ACC112 (cell line): Measurements from ENCODE around the gene MSANTD1.

Experiments used
- H2AFZ ChIP-seq: fragments of 200-600 bp; sonication (generic); one replicate; pipeline ENCODE4 v1.6.0; 2017; ENCODE audit warnings: antibody characterized with exemption, low read length; ENCODE audit not compliant: unreplicated experiment
- H3K27ac ChIP-seq: fragments of 200-600 bp; sonication (generic); 2 replicates; pipeline ENCODE4 v1.5.1; 2014; ENCODE audit warnings: low read depth, mild to moderate bottlenecking, antibody characterized with exemption, low read length, moderate library complexity
- H3K27me3 ChIP-seq: fragments of 200-600 bp; sonication (generic); 2 replicates; pipeline ENCODE4 v1.6.1; 2014; ENCODE audit warnings: mild to moderate bottlenecking, antibody characterized with exemption, low read length, moderate library complexity, mixed read lengths; ENCODE audit not compliant: insufficient read depth
- H3K36me3 ChIP-seq: fragments of 200-600 bp; sonication (generic); 2 replicates; pipeline ENCODE4 v1.6.1; 2016; ENCODE audit warnings: mild to moderate bottlenecking, antibody characterized with exemption, low read length, moderate library complexity, mixed read lengths; ENCODE audit not compliant: insufficient read depth
- H3K4me1 ChIP-seq: fragments of 200-600 bp; sonication (generic); one replicate; pipeline ENCODE4 v1.6.1; 2016; ENCODE audit warnings: low read length, mixed read lengths; ENCODE audit not compliant: insufficient read depth, unreplicated experiment, control insufficient read depth
- H3K4me3 ChIP-seq: fragments of 200-600 bp; sonication (generic); 2 replicates; pipeline ENCODE4 v1.5.1; 2014; ENCODE audit warnings: mild to moderate bottlenecking, low read depth, low read length
- H3K79me2 ChIP-seq: fragments of 200-600 bp; sonication (generic); one replicate; pipeline ENCODE4 v1.6.0; 2016; ENCODE audit warnings: low read length; ENCODE audit not compliant: control insufficient read depth, unreplicated experiment, insufficient read depth

MSANTD1 gene

DNA sequence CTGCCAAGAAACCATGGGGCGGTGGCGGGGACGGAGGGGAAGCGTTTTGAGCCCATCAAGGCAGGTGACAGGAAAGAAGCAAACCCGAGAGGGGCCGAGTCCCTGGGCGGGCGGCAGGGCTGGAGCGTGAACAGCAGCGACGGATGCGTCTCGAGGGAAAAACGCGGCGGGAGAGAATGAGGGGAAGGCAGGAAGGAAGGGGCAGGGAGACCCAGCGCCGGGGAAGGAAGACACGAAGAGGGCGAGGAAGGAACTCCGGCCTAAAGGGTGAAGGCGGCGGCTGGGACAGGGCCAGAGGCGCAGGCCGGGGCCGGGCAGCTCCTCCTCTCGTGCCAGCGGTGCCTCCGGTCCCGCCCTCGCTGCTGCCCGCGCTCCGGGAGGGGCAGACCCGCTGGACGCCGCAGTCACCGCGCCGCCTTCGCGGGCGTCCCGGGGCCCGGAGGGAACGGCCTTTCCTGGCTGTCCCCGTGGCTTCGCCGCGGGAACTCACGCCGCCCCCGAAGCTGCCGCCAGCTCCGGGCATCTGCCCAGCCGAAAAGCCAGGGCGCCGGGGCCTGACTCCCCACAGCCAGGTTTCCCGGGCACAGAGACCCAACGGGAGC, 43.1 kb downstream of the MSANTD1 start:
- Histone ChIP-seq H3K79me2 (no peaks in the 10 kb centered on the region), H2AFZ (peak overlapping the region; percentile 26), H3K4me1 (peaks cover 7% of the 10 kb centered on the region), H3K4me3 (peak overlapping the region; percentile 93), H3K27ac (peak overlapping the region; percentile 59; the same call in 1 of the 2 replicates), H3K36me3 (no peaks in the 10 kb centered on the region), H3K27me3 (peaks cover 14% of the 10 kb centered on the region)

DNA sequence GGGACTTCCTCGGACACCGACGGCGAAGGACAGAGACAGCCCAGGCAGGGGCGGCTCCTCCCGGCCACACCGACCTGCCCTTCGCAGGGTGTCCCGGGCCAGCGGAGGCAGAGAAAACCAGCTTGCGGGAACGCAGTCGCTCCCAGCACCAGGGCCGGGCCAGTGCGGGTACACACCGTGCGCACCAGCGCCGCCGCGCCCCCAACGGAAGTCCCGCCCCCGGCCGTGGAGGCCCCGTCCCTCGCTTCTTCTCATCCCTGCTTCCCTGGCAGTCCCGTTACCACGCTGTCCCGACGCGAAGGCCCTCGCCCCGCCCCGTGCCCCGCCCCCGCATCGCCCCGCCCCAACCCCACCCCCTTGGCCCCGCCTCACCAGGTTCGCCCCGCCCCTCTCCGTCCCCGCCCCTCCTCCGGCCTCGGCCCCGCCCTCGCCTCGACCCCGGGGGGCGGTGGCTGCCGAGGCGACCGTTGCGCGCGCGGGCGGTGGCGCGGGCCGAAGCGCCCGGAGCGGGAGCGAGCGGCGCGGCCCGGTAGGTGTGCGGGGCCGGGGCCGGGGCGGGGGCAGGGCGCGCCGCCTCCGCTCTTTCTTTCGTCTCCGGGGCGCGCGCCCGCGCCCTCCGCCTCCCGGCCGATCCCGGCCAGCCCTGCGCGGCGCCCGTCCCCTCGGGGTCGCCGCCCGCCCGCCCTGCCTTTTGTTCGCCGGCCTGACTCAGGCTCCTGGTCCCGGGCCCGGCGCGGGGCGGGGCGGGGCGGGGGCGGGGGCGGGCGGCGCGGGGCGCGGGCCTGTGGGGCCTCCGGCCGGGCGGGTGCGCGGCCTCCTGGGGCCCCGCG, 43.8 kb downstream of the MSANTD1 start, which contains the start of gene RGS12:
Gene RGS12 (plus strand): TSS at position 451 of the 830 bp plus-strand sequence. CDS start 23,150 bp downstream, outside the sequence.
- Histone ChIP-seq H3K27me3 (peaks cover 7% of the 10 kb centered on the region), H2AFZ (peak within 1 kb of the TSS; percentile 88), H3K36me3 (no peaks in the 10 kb centered on the region), H3K27ac (peak within 1 kb of the TSS; percentile 59; the same call in 1 of the 2 replicates), H3K4me3 (peak within 1 kb of the TSS; percentile 97), H3K79me2 (no peaks in the 10 kb centered on the region), H3K4me1 (peaks cover 7% of the 10 kb centered on the region)

DNA sequence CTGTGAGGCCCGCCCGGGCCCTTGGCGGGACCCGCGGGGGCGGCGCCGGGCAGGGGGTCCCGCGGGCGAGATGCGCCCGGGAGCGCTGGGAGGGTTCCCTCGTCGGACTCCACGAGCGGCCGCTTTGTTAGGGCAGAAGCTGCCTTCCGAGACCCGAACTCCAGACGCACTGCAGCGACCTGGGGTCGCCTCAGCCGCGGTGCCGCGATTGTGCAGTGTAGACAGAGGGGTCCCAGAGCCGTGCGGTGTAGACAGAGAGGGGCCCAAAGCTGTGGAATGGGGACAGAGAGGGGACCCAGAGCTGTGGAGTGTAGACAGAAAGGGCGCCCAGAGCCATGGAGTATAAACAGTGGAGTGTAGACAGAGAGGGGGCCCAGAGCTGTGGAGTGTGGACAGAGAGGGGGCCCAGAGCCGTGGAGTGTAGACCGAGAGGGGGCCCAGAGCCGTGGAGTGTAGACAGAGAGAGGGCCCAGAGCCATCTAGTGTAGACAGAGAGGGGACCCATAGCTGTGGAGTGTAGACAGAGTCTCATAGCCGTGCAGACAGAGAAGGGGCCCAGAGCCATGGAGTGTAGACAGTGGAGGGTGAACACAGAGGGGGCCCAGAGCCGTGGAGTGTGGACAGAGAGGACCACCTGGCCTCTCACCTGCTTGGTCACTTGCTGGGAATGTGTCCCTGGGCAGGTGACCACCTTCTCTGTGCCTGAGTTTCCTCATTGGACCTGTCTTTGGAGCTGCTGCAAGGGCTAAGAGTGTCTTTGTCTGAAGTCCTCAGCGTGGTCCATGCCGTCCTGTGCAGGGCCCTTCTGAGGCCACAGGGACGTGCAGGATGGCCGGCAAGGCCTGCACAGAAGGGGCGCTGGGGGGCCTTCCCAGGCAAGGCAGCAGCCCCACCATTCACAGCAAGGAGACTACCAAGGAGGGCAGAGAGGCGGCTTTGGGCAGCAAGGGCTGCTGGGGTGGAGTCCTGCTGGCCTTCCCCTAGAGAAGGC, 44.7 kb downstream of the MSANTD1 start:
- Histone ChIP-seq H3K36me3 (no peaks in the 10 kb centered on the region), H2AFZ (peak overlapping the region; percentile 88), H3K79me2 (no peaks in the 10 kb centered on the region), H3K27me3 (no peaks in the 10 kb centered on the region), H3K4me1 (peaks cover 7% of the 10 kb centered on the region), H3K27ac (no peak overlapping the region), H3K4me3 (peak overlapping the region; percentile 97)

DNA sequence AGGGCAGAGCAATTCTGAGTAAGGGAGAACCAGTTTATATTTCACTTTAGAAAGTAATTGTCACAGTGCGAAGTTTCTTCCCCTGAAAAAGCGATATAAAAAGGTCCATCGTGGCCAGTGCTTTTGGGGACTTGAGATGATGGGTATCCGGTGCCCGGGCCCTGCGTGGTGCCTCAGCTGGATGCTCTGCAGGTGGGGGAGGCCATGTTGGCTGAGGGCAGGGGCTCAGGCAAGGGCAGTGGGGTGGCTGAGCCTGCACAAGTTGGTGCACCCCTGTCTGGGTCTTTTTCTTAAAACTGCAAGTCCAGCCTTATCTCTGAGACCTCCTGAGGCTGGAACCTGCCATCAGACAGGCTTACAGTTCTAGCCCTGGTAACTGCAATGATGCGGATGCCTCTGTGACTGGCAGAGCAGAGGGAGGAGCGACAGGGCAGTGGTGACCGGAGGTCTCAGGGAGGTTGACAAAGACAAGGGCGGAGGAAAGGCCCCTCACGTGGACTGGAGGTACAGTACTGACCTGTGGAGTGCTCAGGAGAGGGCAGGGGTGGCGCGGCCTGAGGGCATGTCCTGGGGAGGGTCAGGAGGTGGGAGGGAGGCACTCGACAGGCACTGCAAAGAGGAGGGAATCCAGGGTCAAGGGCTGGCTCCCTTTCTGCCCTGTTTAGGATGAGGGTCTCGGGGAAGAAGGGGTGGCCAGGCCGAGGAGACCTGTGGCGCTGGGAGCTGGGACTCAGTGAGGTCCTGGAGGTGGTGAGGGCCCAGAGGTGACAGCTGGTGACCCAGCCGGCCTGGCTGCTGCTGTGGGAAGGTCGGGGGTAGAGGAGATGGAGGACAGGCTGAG, 45.7 kb downstream of the MSANTD1 start:
- H3K4me1 ChIP-seq = peaks cover 7% of the 10 kb centered on the region
- no peaks in the 10 kb centered on the region for H3K27me3 ChIP-seq
- H3K36me3 ChIP-seq = no peaks in the 10 kb centered on the region
- H3K79me2 ChIP-seq = peaks cover 2% of the 10 kb centered on the region
- no peak overlapping the region for H3K27ac ChIP-seq
- no peak overlapping the region for H3K4me3 ChIP-seq
- H2AFZ ChIP-seq = no peak overlapping the region

DNA sequence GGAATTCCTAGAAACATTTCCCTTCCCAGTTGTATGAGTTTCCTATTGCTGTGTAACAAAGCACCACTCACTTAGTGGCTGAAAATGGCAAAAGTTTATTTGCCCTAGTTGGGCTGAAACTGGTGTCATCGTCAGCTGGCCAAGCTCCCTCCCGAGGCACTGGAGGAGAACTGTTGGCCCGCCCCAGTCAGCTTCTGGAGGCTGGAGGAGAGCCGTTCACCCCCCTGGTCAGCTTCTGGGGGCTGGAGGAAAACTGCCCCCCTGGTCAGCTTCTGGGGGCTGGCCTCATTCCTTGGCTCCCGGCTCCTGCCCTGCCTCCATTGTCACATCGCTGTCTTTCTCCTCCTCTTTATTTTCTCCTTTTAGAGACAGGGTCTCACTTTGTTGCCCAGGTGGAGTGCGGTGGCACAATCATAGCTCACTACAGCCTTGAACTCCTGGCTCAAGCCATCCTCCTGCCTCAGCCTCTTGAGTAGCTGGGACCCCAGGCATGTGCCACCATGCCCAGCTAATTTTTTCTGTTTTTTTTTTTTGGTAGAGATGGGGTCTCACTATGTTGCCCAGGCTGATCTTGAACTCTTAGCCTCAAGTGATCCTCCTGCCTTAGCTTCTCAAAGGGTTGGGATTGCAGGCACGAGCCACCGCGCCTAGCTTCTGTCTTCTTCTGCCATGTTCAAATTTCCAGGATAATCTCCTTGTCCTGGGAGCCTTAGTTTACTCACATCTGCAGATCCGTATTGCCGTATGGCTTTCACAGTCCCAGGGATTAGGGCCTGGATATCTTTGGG, 47.1 kb downstream of the MSANTD1 start:
- H3K27me3 ChIP-seq = no peaks in the 10 kb centered on the region
- no peaks in the 10 kb centered on the region for H3K36me3 ChIP-seq
- no peak overlapping the region for H3K27ac ChIP-seq
- no peak overlapping the region for H3K4me3 ChIP-seq
- peaks cover 3% of the 10 kb centered on the region for H3K79me2 ChIP-seq
- peaks cover 7% of the 10 kb centered on the region for H3K4me1 ChIP-seq
- no peak overlapping the region for H2AFZ ChIP-seq

DNA sequence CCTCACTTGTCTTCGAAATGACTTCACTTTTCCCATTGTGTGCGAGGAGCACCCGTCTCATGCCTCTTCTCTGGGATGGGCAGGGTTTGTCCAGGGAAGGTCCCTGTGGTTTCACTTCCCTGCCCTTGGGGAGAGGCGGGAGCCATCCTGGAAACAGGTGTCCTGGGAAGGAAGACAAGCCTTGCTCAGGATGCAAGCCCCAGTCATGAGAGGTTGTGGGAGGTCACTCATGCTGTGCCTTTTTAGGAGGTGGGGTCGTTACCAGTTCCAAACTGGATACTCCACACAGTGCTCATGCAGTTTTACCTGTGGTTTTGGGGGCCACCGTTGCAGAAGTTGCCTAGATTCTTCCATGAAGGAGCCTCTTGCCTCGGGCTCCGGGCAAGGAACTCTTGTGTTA, 47.7 kb downstream of the MSANTD1 start:
- Histone ChIP-seq H2AFZ (no peak overlapping the region), H3K36me3 (no peaks in the 10 kb centered on the region), H3K27ac (no peak overlapping the region), H3K27me3 (no peaks in the 10 kb centered on the region), H3K4me1 (peaks cover 7% of the 10 kb centered on the region), H3K4me3 (no peak overlapping the region), H3K79me2 (peaks cover 3% of the 10 kb centered on the region)

DNA sequence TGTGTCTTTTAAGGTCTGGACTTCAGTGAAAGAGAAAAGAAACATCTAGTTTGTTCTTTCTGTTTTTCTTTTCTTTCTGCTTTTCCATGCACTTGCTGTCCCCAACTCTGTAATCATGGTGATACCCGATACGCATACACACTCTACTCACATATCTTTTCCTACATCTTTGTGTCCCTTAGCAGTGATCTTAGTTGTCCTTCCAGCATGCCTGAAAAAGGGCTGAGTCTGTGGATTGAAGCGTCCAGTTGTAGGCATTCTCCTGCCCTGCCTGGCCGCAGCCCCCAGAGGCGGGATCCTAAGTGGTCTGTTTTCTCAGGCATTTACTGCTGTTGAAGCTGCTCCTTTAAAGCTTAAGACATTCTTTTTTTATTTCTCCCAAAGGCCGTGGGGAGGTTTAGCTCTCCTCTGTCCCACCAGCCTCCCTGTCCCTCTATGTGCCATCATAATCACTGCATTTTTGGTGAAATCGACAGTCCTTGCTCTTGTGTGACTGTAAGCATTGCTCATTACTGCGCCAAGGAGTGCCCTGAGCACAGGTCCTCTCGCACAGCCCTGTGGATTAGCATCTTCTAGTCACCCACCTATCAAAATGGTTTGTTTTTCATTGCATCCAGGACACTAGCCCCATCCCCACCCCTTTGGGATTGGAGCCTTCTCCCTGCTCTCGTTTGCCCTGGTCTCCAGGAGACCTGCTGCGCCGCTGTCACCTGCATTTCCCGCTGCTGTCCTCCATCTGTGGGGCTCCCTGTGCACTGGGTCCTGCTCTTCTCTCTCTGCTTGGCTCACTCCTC, 48.3 kb downstream of the MSANTD1 start:
- no peak overlapping the region for H2AFZ ChIP-seq
- H3K4me1 ChIP-seq = peaks cover 7% of the 10 kb centered on the region
- H3K4me3 ChIP-seq = no peak overlapping the region
- H3K27ac ChIP-seq = no peak overlapping the region
- H3K79me2 ChIP-seq = peaks cover 3% of the 10 kb centered on the region
- no peaks in the 10 kb centered on the region for H3K36me3 ChIP-seq
- no peaks in the 10 kb centered on the region for H3K27me3 ChIP-seq

DNA sequence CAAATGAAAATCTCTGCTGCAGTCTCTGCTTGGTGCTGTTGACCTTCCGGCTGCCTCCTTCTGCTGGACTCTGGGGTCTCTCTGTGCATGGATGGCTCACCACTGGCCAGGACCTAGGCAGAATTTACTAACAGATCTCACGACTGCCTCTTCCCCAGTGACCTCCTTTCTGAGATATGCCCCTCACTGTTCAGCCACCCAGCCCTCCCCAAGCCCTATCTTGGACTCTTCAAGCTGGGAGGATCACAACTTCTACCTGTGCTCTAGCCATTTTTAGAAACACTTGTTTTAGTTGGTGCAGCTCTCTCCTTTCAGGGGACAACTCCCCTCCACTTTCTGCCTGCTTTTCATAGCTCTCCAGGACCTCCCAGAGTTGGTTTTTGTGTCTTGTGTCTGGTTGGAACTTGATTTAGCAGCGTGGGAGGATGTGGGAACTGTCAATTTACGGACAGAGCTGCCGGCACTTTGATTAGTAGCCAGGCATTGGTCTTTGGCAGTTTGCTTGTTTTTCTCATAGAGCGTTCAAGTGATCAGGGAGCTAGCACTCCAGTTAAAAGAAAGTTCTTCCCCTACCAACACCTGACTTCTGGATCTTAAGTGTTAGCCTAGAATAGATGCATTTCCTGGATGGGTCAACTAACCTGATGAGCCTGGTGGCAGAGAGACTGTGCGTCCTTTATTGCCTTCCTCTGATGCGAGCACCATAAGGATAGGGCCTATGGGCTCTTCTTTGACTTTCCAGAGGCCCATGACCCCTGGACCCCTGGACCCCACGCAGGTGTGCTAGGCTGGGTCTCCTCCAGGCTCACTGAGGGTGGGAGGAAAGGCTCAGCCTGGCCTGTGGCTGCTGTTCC, 50.4 kb downstream of the MSANTD1 start:
- Histone ChIP-seq H2AFZ (no peak overlapping the region), H3K36me3 (no peaks in the 10 kb centered on the region), H3K27ac (no peak overlapping the region), H3K4me3 (no peak overlapping the region), H3K79me2 (peaks cover 3% of the 10 kb centered on the region), H3K4me1 (no peaks in the 10 kb centered on the region), H3K27me3 (no peaks in the 10 kb centered on the region)
